Sigmoid colon (tissue), 4 donors: ENCODE results near the gene C4orf36.

Experiments
- POLR2AphosphoS5 ChIP-seq, 4 donors: sonication (generic); formaldehyde crosslinking; IDR thresholded peaks; one replicate each; pipeline ENCODE4 v1.6.1; 2017; ENCODE audit warnings: antibody characterized with exemption in 4 of 4
- TF ChIP-seq, protein P1 (sequence below), 4 experiments: fragments of 450-650 bp in 3 of 4; fragments of 200-600 bp in 1 of 4; IDR thresholded peaks; one replicate each; pipeline ENCODE4 v1.5.1; 2016 to 2019; ENCODE audit warnings: antibody characterized with exemption in 4 of 4, mild to moderate bottlenecking in 3 of 4, moderate library complexity in 2 of 4

DNA sequence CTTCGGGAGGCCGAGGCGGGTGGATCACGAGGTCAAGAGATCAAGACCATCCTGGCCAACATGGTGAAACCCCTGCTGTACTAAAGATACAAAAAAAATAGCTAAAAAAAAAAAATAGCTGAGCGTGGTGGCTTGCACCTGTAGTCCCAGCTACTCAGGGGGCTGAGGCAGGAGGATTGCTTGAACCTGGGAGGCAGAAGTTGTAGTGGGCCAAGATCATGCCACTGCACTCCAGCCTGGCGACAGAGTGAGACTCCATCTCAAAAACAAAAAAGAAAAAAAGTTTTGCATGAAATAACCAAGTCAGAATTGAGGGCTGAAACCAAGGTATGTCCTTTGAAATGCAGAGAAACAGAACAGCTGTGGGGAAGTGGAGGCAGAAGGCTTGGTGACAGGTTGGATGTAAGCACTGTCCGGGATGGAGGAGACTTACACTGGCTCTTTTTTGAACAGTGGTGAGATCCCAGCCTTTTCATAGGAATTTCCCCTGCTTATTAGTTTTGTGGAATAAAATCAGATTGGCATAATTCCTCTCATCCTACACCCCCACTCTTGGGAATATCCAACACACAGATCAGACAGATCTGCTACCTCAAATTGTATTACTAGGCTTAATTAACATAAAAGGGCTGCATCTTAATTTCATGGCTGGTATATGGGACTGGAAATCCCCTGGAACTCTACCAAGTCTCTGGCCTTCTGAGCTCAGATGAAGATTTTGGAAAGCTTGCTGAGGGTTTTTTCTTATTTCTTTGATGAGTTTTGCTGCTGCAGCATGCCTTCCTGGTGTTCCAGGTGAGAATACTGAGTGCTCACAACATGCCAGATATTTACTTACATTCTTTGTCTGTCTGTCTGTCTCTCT lies 18.8 kb upstream of the C4orf36 start:
- no peak for TF ChIP-seq POLR2AphosphoS5 (IDR thresholded peaks at IDR 0.05)
- TF ChIP-seq, protein P1, sequence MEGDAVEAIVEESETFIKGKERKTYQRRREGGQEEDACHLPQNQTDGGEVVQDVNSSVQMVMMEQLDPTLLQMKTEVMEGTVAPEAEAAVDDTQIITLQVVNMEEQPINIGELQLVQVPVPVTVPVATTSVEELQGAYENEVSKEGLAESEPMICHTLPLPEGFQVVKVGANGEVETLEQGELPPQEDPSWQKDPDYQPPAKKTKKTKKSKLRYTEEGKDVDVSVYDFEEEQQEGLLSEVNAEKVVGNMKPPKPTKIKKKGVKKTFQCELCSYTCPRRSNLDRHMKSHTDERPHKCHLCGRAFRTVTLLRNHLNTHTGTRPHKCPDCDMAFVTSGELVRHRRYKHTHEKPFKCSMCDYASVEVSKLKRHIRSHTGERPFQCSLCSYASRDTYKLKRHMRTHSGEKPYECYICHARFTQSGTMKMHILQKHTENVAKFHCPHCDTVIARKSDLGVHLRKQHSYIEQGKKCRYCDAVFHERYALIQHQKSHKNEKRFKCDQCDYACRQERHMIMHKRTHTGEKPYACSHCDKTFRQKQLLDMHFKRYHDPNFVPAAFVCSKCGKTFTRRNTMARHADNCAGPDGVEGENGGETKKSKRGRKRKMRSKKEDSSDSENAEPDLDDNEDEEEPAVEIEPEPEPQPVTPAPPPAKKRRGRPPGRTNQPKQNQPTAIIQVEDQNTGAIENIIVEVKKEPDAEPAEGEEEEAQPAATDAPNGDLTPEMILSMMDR (IDR thresholded peaks at IDR 0.05), result no peak
